Common myeloid progenitor, CD34-positive (primary cell): ENCODE results near the gene GXYLT1.

Experiments
- CTCF ChIA-PET: fragments of 350-600 bp; sonication (Branson Sonifier 250); formaldehyde crosslinking; loops from one replicate; lab custom pipeline; 2021; ENCODE audit warnings: antibody characterized with exemption; lab: Charles Lee
- POLR2A ChIA-PET: fragments of 350-600 bp; sonication (Branson Sonifier 250); formaldehyde crosslinking; loops from one replicate; lab custom pipeline; 2021; ENCODE audit warnings: antibody characterized with exemption; lab: Charles Lee
- DNase-seq, 3 donors: peaks; one replicate each; pipeline versions ENCODE4 v3.0.0 to v3.0.0-alpha.2; 2013
- H3K27ac ChIP-seq, 2 experiments: 1 replicate in 1 of 2; 2 replicates in 1 of 2; pipeline ENCODE4 v1.7.0; 2013; ENCODE audit warnings: inconsistent platforms in 2 of 2, low read length in 2 of 2, mild to moderate bottlenecking in 2 of 2, low read depth in 1 of 2, moderate library complexity in 1 of 2; ENCODE audit not compliant: severe bottlenecking in 2 of 2, insufficient read depth in 1 of 2, poor library complexity in 1 of 2
- H3K27me3 ChIP-seq, 5 experiments: replicated peaks in 2 of 5; 1 replicate in 3 of 5; 2 replicates in 2 of 5; pipeline versions ENCODE4 v1.6.1 to v1.7.0; 2013; ENCODE audit warnings: low read length in 4 of 5, mild to moderate bottlenecking in 2 of 5, moderate library complexity in 2 of 5, inconsistent platforms in 1 of 5; ENCODE audit not compliant: insufficient read depth in 5 of 5, control insufficient read depth in 4 of 5
- H3K36me3 ChIP-seq, 4 experiments: 1 replicate in 2 of 4; 2 replicates in 2 of 4; pipeline versions ENCODE4 v1.6.1 to v1.7.0; 2013; ENCODE audit warnings: low read length in 3 of 4, control low read depth in 1 of 4, mild to moderate bottlenecking in 1 of 4; ENCODE audit not compliant: control insufficient read depth in 4 of 4, insufficient read depth in 4 of 4
- H3K4me1 ChIP-seq, 4 experiments: 1 replicate in 3 of 4; 2 replicates in 1 of 4; pipeline versions ENCODE4 v1.6.1 to v1.7.1; 2013; ENCODE audit warnings: low read length in 3 of 4, mild to moderate bottlenecking in 3 of 4, control low read depth in 1 of 4, inconsistent platforms in 1 of 4, moderate library complexity in 1 of 4; ENCODE audit not compliant: control insufficient read depth in 4 of 4, insufficient read depth in 4 of 4; ENCODE audit errors: control extremely low read depth in 1 of 4
- H3K4me3 ChIP-seq, 7 experiments: 1 replicate in 4 of 7; 2 replicates in 3 of 7; pipeline versions ENCODE4 v1.5.1 to v1.7.0; 2013; ENCODE audit warnings: mild to moderate bottlenecking in 7 of 7, low read length in 6 of 7, moderate library complexity in 6 of 7, inconsistent platforms in 2 of 7, low read depth in 2 of 7, control low read depth in 1 of 7; ENCODE audit not compliant: insufficient read depth in 4 of 7, control insufficient read depth in 1 of 7; ENCODE audit errors: extremely low read depth in 1 of 7
- H3K9me3 ChIP-seq, 5 experiments: 1 replicate in 4 of 5; 2 replicates in 1 of 5; pipeline versions ENCODE4 v1.6.1 to v1.7.1; 2013; ENCODE audit warnings: low read length in 4 of 5, mild to moderate bottlenecking in 2 of 5, inconsistent platforms in 1 of 5, low read depth in 1 of 5, moderate library complexity in 1 of 5; ENCODE audit not compliant: control insufficient read depth in 4 of 5, insufficient read depth in 2 of 5; ENCODE audit errors: control extremely low read depth in 1 of 5
- WGBS: methylation state at CpG from one replicate; pipeline ENCODE4 v1.1.5; 2013; ENCODE audit not compliant: insufficient coverage; 5-methylcytosine and 5-hydroxymethylcytosine counted together

The GXYLT1 gene

GRCh38 chr12:42091769-42092168 lies 52.9 kb downstream of the GXYLT1 start:
- no peak for DNase-seq
- Histone ChIP-seq H3K36me3 (peaks cover 4 to 21% (median 10%) of the 10 kb centered on the region in 4 experiments), H3K27ac (no peak overlapping the region), H3K9me3 (no peaks in the 10 kb centered on the region), H3K27me3 (no peaks in the 10 kb centered on the region), H3K4me3 (no peak overlapping the region), H3K4me1 (peaks cover 0 to 8% (median 3%) of the 10 kb centered on the region in 4 experiments)
- POLR2A ChIA-PET: no interaction called here
- WGBS: 86% methylated on average over 2 of the region's 2 CpGs
- CTCF ChIA-PET: no interaction called here

GRCh38 chr12:42090899-42091298 lies 53.8 kb downstream of the GXYLT1 start:
- DNase-seq: no peak
- CTCF ChIA-PET: no interaction called here
- H3K9me3 ChIP-seq: no peaks in the 10 kb centered on the region
- peaks cover 0 to 5% (median under 1%) of the 10 kb centered on the region in 4 experiments for H3K4me1 ChIP-seq
- H3K4me3 ChIP-seq: no peak overlapping the region
- H3K27ac ChIP-seq: no peak overlapping the region
- POLR2A ChIA-PET: no interaction called here
- H3K36me3 ChIP-seq: peaks cover 4 to 17% (median 10%) of the 10 kb centered on the region in 4 experiments
- H3K27me3 ChIP-seq: no peaks in the 10 kb centered on the region

GRCh38 chr12:42086031-42086430 lies 58.6 kb downstream of the GXYLT1 start:
- Histone ChIP-seq H3K27ac (no peak overlapping the region), H3K4me3 (no peak overlapping the region), H3K9me3 (no peaks in the 10 kb centered on the region), H3K27me3 (no peaks in the 10 kb centered on the region), H3K36me3 (peaks cover 4 to 19% (median 13%) of the 10 kb centered on the region in 4 experiments), H3K4me1 (no peaks in the 10 kb centered on the region)
- POLR2A ChIA-PET: interaction anchor here (0.6 to 1.2 kb wide), 2 partner anchors 12 to 196 kb away, joined by 3 read pairs; no protein-coding TSS in a partner anchor
- DNase-seq: peak in 2 of 3 donors; percentile 12 to 32
- WGBS: 73% methylated on average over 2 of the region's 2 CpGs
- CTCF ChIA-PET: interaction anchor here (1.8 kb wide), 1 partner anchor 11 kb away, joined by 4 read pairs; no protein-coding TSS in a partner anchor

GRCh38 chr12:42085594-42085993 lies 59.1 kb downstream of the GXYLT1 start:
- no peaks in the 10 kb centered on the region for H3K27me3 ChIP-seq
- DNase-seq: peak in 1 of 3 donors; percentile 4
- no peak overlapping the region for H3K27ac ChIP-seq
- H3K36me3 ChIP-seq: peaks cover 4 to 20% (median 13%) of the 10 kb centered on the region in 4 experiments
- 43% methylated on average over 3 of the region's 3 CpGs for WGBS
- ChIA-PET POLR2A (interaction anchor here (0.6 to 1.2 kb wide), 2 partner anchors 12 to 196 kb away, joined by 3 read pairs; no protein-coding TSS in a partner anchor), CTCF (interaction anchor here (1.8 kb wide), 1 partner anchor 12 kb away, joined by 4 read pairs; no protein-coding TSS in a partner anchor)
- H3K4me3 ChIP-seq: no peak overlapping the region
- no peaks in the 10 kb centered on the region for H3K9me3 ChIP-seq
- H3K4me1 ChIP-seq: no peaks in the 10 kb centered on the region

GRCh38 chr12:42084522-42084921 lies 60.2 kb downstream of the GXYLT1 start:
- H3K4me1 ChIP-seq: no peaks in the 10 kb centered on the region
- H3K27ac ChIP-seq: no peak overlapping the region
- POLR2A ChIA-PET: no interaction called here
- H3K9me3 ChIP-seq: no peaks in the 10 kb centered on the region
- peaks cover 2 to 20% (median 10%) of the 10 kb centered on the region in 4 experiments for H3K36me3 ChIP-seq
- no peak for DNase-seq
- CTCF ChIA-PET: no interaction called here
- no peak overlapping the region for H3K4me3 ChIP-seq
- no peaks in the 10 kb centered on the region for H3K27me3 ChIP-seq

- POLR2A ChIA-PET: no interaction called here
- Histone ChIP-seq H3K9me3 (peaks cover 0 to 4% (median 2%) of the 10 kb centered on the region in 5 experiments), H3K27ac (no peak overlapping the region), H3K4me1 (no peaks in the 10 kb centered on the region), H3K27me3 (no peaks in the 10 kb centered on the region), H3K4me3 (no peak overlapping the region), H3K36me3 (peaks cover 0 to 4% (median under 1%) of the 10 kb centered on the region in 4 experiments)
- CTCF ChIA-PET: no interaction called here
- DNase-seq: peak in 2 of 3 donors; percentile 17 to 64
- WGBS: 95% methylated on average over 3 of the region's 3 CpGs
Measured at GRCh38 chr12:42076976-42077375, 67.7 kb downstream of the GXYLT1 start.

GRCh38 chr12:42070036-42070435 lies 74.6 kb downstream of the GXYLT1 start:
- no peaks in the 10 kb centered on the region for H3K27me3 ChIP-seq
- H3K27ac ChIP-seq: no peak overlapping the region
- no CpG with 5 or more reads among the region's 4 CpGs for WGBS
- DNase-seq: no peak
- CTCF ChIA-PET: no interaction called here
- no peak overlapping the region for H3K4me3 ChIP-seq
- POLR2A ChIA-PET: no interaction called here
- no peaks in the 10 kb centered on the region for H3K36me3 ChIP-seq
- H3K9me3 ChIP-seq: peaks cover 0 to 4% (median 2%) of the 10 kb centered on the region in 5 experiments
- H3K4me1 ChIP-seq: no peaks in the 10 kb centered on the region
